HepG2 (cell line): Measurements from ENCODE around the gene THOC6. TPM values are rescaled to one million over a fixed set of nuclear protein-coding genes. Genes with fewer than 3 reads are reported as not detected.

Source experiments
- AGO2 ChIP-seq: fragments of 200-400 bp; formaldehyde crosslinking; optimal IDR thresholded peaks from 2 replicates; pipeline ENCODE3; 2017; ENCODE audit warnings: mild to moderate bottlenecking, low read depth, low read length, moderate library complexity
- AHR ChIP-seq: IDR thresholded peaks from 2 replicates; pipeline ENCODE4 v1.6.1; 2018; ENCODE audit warnings: missing genetic modification reagents, missing compliant biosample characterization
- FOXA1 ChIP-seq, 2 experiments: fragments of 450-650 bp in 1 of 2; sonication (generic) in 1 of 2; formaldehyde crosslinking in 1 of 2; IDR thresholded peaks; 2 replicates each; pipeline versions ENCODE4 v1.4.0 to v1.6.1; 2016 to 2020; ENCODE audit warnings: missing genetic modification reagents in 1 of 2
- HNF4G ChIP-seq, 2 experiments: sonication (generic) in 1 of 2; formaldehyde crosslinking in 1 of 2; IDR thresholded peaks; 2 replicates each; pipeline versions ENCODE4 v1.4.0 to v1.6.1; 2011 to 2020; ENCODE audit warnings: borderline replicate concordance in 2 of 2, low read depth in 2 of 2, mild to moderate bottlenecking in 2 of 2, low read length in 1 of 2, missing genetic modification reagents in 1 of 2, moderate library complexity in 1 of 2
- HOMEZ ChIP-seq: IDR thresholded peaks from 2 replicates; pipeline ENCODE4 v1.6.1; 2016; ENCODE audit warnings: low read depth
- NFAT5 ChIP-seq: sonication (generic); formaldehyde crosslinking; IDR thresholded peaks from 2 replicates; pipeline ENCODE4 v1.4.0; 2020; ENCODE audit warnings: missing genetic modification reagents
- POLR2G ChIP-seq: fragments of 200-400 bp; formaldehyde crosslinking; IDR thresholded peaks from 2 replicates; pipeline ENCODE4 v1.6.1; 2018; ENCODE audit warnings: mild to moderate bottlenecking, low read depth, low read length, moderate library complexity
- RBAK ChIP-seq: sonication (generic); formaldehyde crosslinking; IDR thresholded peaks from 2 replicates; pipeline ENCODE4 v1.5.1; 2020; ENCODE audit warnings: mild to moderate bottlenecking, missing genetic modification reagents
- SIX4 ChIP-seq: sonication (generic); formaldehyde crosslinking; IDR thresholded peaks from 2 replicates; pipeline ENCODE4 v1.4.0; 2020; ENCODE audit warnings: missing genetic modification reagents
- ZBTB40 ChIP-seq, 2 experiments: fragments of 450-650 bp in 1 of 2; sonication (generic) in 1 of 2; formaldehyde crosslinking in 1 of 2; IDR thresholded peaks; 2 replicates each; pipeline versions ENCODE4 v1.6.1 to v1.8.0; 2016 to 2022; ENCODE audit warnings: antibody characterized with exemption in 1 of 2, mild to moderate bottlenecking in 1 of 2, missing genetic modification reagents in 1 of 2
- ZFP62 ChIP-seq: sonication (generic); formaldehyde crosslinking; IDR thresholded peaks from 2 replicates; pipeline ENCODE4 v1.4.0; 2020; ENCODE audit warnings: missing genetic modification reagents
- polyA plus RNA-seq, 8 experiments: library from polyadenylated mRNA; depleted of rRNA in 3 of 8; stranded (reverse) in 7 of 8; unstranded in 1 of 8; fragments of >200 nt; fragmentation: Illumina TruSeq in 4 of 8; extraction: Trizol in 4 of 8; gene quantifications; 2 replicates each; pipeline versions ENCODE4 v1.2.1 to v1.2.3, GENCODE V29; 2011 to 2016; ENCODE audit warnings: low read depth in 4 of 8, missing spikeins in 1 of 8, mixed read lengths in 1 of 8; ENCODE audit not compliant: insufficient read depth in 1 of 8
- total RNA-seq, 5 experiments: library from RNA; depleted of rRNA; stranded (reverse); fragments of >200 nt; fragmentation: Illumina TruSeq; extraction: Trizol; gene quantifications; 2 replicates each; pipeline ENCODE4 v1.2.3, GENCODE V29; 2016; ENCODE audit warnings: low read depth in 1 of 5

THOC6 gene
- total and polyA plus RNA-seq, 2 of the 13 experiments (the other 11 are each of a cell fraction or from before 2014, with no cell fraction given), result 32.1 to 37.0 TPM

GRCh38 chr16:3007059-3007956, 16.5 kb upstream of the THOC6 start (continued):
- TF ChIP-seq ZBTB40 (IDR thresholded peaks at IDR 0.05) (no peak), ZBTB40 (CRISPR knock-in tag; IDR thresholded peaks at IDR 0.05) (0 out of 2 replicates have a peak, but pooled peaks have one; percentile 50), HNF4G (IDR thresholded peaks at IDR 0.05; ENCODE audit: borderline replicate concordance, low read depth, low read length) (peak; percentile 72), HNF4G (CRISPR knock-in tag; IDR thresholded peaks at IDR 0.05; ENCODE audit: borderline replicate concordance, low read depth) (no peak), NFAT5 (no peak), RBAK (CRISPR knock-in tag) (no peak), FOXA1 (IDR thresholded peaks at IDR 0.05) (no peak), FOXA1 (CRISPR knock-in tag; IDR thresholded peaks at IDR 0.05) (no peak), POLR2G (peak; percentile 46), SIX4 (CRISPR knock-in tag) (peak; percentile 37; the same call in 1 of the 2 replicates), ZFP62 (CRISPR knock-in tag) (no peak), HOMEZ (no peak), AHR (CRISPR knock-in tag) (no peak), AGO2 (no peak)
